Calu3 (cell line): Measurements from ENCODE around the gene CNFN. TPM values are rescaled to one million over a fixed set of nuclear protein-coding genes. Genes with fewer than 3 reads are reported as not detected.

Experiments
- BruUV-seq: library from RNA; stranded (reverse); fragments of 400-500 nt; replicated peaks from 2 replicates; lab custom pipeline; 2021; lab: Mats Ljungman, UMichigan
- CTCF ChIA-PET: fragments of 300-600 bp; sonication (Branson Sonifier 250); formaldehyde crosslinking; loops from one replicate; lab custom pipeline; 2022; ENCODE audit warnings: antibody characterized with exemption; lab: Charles Lee
- DNase-seq: peaks from one replicate; pipeline ENCODE4 v3.0.0; 2022
- H3K27ac Mint-ChIP-seq: one replicate; pipeline ENCODE4 v1.8.0; 2022; ENCODE audit warnings: mixed read lengths; ENCODE audit not compliant: unreplicated experiment
- H3K27me3 Mint-ChIP-seq: one replicate; pipeline ENCODE4 v1.8.0; 2022; ENCODE audit warnings: mixed read lengths; ENCODE audit not compliant: unreplicated experiment
- H3K36me3 Mint-ChIP-seq: one replicate; pipeline ENCODE4 v1.8.0; 2022; ENCODE audit warnings: mild to moderate bottlenecking, moderate library complexity, mixed read lengths; ENCODE audit not compliant: insufficient read depth, unreplicated experiment
- H3K4me1 Mint-ChIP-seq: one replicate; pipeline ENCODE4 v1.8.0; 2022; ENCODE audit warnings: mild to moderate bottlenecking, low read depth, mixed read lengths; ENCODE audit not compliant: unreplicated experiment
- H3K4me3 Mint-ChIP-seq: one replicate; pipeline ENCODE4 v1.8.0; 2022; ENCODE audit warnings: mild to moderate bottlenecking, low read depth, moderate library complexity, mixed read lengths; ENCODE audit not compliant: unreplicated experiment
- H3K9me3 Mint-ChIP-seq: one replicate; pipeline ENCODE4 v1.8.0; 2022; ENCODE audit warnings: low read depth, mixed read lengths; ENCODE audit not compliant: unreplicated experiment
- CTCF ChIP-seq: fragments of 200-600 bp; IDR thresholded peaks from one replicate; pipeline ENCODE4 v1.8.0; 2022; ENCODE audit warnings: antibody characterized with exemption; ENCODE audit not compliant: unreplicated experiment
- intact Hi-C: fragments of 100-400 bp; cut with micrococcal nuclease; formaldehyde crosslinking; loops from one replicate; pipeline ENCODE4 v1.10.0; 2022; ENCODE audit not compliant: unreplicated experiment
- total RNA-seq: library from RNA; stranded (reverse); gene quantifications from 2 replicates; pipeline ENCODE4 v1.2.3, GENCODE V29; 2022

The CNFN gene
- total RNA-seq, 1 experiment from 2014 or later: 1.6 TPM

- Mint-ChIP-seq H3K36me3 (peaks cover 26% of the 10 kb centered on the region), H3K27ac (peak overlapping the region; percentile 82), H3K4me1 (peaks cover 36% of the 10 kb centered on the region), H3K4me3 (peak overlapping the region; percentile 97), H3K9me3 (no peaks in the 10 kb centered on the region), H3K27me3 (no peaks in the 10 kb centered on the region)
- no peak for DNase-seq
- CTCF ChIA-PET: no interaction called here
- intact Hi-C loops: no loop called here
- BruUV-seq: TSS peak; percentile 47
- no peak for TF ChIP-seq CTCF
These were observed 32.2 kb upstream of the CNFN start for GRCh38 chr19:42422092-42422900.

GRCh38 chr19:42421591-42422031 is 31.5 kb upstream of the CNFN start:
- intact Hi-C loops: no loop called here
- no peak for TF ChIP-seq CTCF
- H3K27ac Mint-ChIP-seq: peak overlapping the region; percentile 82
- peaks cover 36% of the 10 kb centered on the region for H3K4me1 Mint-ChIP-seq
- BruUV-seq: no TSS peak
- H3K9me3 Mint-ChIP-seq: no peaks in the 10 kb centered on the region
- no peaks in the 10 kb centered on the region for H3K27me3 Mint-ChIP-seq
- CTCF ChIA-PET: no interaction called here
- no peak for DNase-seq
- H3K4me3 Mint-ChIP-seq: no peak overlapping the region
- peaks cover 26% of the 10 kb centered on the region for H3K36me3 Mint-ChIP-seq

- Mint-ChIP-seq H3K9me3 (no peaks in the 10 kb centered on the region), H3K36me3 (peaks cover 26% of the 10 kb centered on the region), H3K27ac (peak overlapping the region; percentile 3), H3K27me3 (no peaks in the 10 kb centered on the region), H3K4me1 (peaks cover 36% of the 10 kb centered on the region), H3K4me3 (no peak overlapping the region)
- CTCF ChIA-PET: no interaction called here
- BruUV-seq: no TSS peak
- no peak for TF ChIP-seq CTCF
- DNase-seq: no peak
- intact Hi-C loops: no loop called here
These were observed 31.0 kb upstream of the CNFN start for GRCh38 chr19:42421101-42421500.

- TF ChIP-seq CTCF: peak; percentile 86
- peaks cover 30% of the 10 kb centered on the region for H3K36me3 Mint-ChIP-seq
- intact Hi-C loops: no loop called here
- peak; percentile 75 for DNase-seq
- CTCF ChIA-PET: interaction anchor here (0.6 to 1.6 kb wide), 4 partner anchors 11 to 112 kb away, joined by 3 to 14 read pairs (median 5); no protein-coding TSS in a partner anchor
- BruUV-seq: no TSS peak
- no peaks in the 10 kb centered on the region for H3K27me3 Mint-ChIP-seq
- no peaks in the 10 kb centered on the region for H3K9me3 Mint-ChIP-seq
- peaks cover 36% of the 10 kb centered on the region for H3K4me1 Mint-ChIP-seq
- H3K4me3 Mint-ChIP-seq: no peak overlapping the region
- peak overlapping the region; percentile 3 for H3K27ac Mint-ChIP-seq
These were observed 30.0 kb upstream of the CNFN start for GRCh38 chr19:42420055-42420544.
